Tongue (tissue), 2 donors: Measurements from ENCODE around the gene BUB1B. TPM values are rescaled to one million over a fixed set of nuclear protein-coding genes. Genes with fewer than 3 reads are reported as not detected.
A peak's percentile ranks its signal among the peaks of the same experiment; 100 is the strongest.

ENCODE experiments used
- DNase-seq: peaks from one replicate; pipeline ENCODE4 v3.0.0-alpha.2; 2015
- total RNA-seq: library from RNA; depleted of rRNA; stranded (reverse); fragments of >200 nt; gene quantifications from one replicate; pipeline ENCODE4 v1.2.3, GENCODE V29; 2014

BUB1B gene
- total RNA-seq, 1 donor from 2014 or later = 26.4 TPM

DNA sequence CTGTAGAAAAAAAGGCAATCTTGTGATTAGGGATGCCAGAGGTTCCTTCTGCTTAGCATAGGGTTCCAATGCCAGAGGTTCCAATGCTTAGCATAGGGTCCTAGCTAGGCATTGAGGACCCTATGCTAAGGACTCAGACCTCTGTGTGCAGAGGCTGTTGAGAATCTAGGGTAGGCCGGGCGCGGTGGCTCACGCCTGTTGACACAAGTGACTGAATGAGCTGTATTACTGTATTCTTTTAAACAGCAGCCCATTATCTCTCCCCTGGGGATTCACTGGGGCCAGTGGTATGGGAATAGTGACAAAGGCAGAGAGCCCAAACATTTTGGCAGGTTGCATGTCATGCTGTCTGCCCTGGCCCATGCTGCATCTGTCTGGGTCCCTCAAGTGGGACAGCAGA is 94.2 kb downstream of the BUB1B start:
- DNase-seq = no peak

DNA sequence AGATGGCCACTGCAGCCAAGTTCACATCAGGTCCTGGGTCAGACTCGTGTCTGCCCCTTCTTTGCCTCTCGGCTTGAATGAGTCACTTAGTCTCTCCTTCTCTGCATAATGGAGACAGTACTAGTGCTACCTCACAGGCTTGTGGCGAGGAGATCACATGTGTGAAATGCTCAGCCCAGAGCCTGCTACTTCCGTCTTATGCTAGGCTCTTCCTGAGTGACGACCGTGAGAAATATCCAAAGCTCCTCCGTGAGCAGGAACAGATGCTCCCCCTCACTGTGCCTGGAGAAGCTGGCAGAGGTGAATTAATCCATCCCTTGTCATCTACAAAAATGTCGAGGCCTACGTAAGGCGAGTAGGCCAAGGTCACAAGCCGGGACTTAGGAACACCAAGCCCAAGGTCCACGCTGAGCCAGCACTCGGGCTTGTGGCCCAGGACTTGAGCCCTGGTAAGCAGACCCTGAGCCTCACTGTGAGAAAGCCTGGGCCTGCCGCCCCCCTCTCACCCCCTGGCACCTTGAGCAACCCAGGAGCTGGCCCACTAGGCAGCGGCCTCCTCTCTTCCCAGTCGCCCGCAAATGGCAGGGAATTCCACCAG is 95.9 kb downstream of the BUB1B start:
- DNase-seq = no peak

DNA sequence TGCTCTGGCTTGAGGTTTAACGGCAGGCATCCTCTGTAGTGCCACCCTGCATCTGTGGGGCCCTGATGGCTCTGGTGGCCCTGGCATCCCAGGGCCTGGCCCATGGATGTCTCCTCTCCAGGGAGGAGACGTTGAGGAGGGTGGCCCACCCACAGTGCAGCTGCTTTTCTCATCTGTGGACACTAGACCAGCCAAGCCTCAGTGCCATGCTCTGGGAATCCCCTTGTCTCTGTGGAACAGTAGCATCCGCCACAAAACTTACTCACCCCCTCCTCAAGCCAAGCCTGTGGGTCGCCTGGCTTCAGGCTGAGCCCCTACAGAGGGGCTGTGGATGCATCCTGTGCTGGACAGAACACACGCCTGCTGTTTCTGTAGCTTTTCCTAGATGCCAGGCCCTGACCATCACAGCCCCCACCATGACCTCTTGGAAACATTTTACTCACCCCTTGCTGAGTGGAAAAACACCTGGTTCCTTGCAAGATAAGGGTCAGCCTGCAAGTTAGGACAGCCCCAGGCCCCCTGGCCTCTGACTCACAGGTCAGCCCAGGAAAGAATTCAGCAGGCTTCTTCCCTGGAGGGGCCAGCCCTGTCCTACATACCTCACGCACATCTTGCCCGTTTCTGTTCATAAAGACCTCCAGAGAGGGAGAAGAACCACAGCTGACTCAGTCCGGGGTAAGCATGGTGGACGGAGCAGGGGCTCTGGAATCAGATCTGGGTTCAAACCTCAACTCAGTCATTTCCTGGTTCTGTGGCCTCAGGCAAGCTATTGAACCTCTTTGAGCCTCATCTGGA is 97.0 kb downstream of the BUB1B start:
- no peak for DNase-seq

DNA sequence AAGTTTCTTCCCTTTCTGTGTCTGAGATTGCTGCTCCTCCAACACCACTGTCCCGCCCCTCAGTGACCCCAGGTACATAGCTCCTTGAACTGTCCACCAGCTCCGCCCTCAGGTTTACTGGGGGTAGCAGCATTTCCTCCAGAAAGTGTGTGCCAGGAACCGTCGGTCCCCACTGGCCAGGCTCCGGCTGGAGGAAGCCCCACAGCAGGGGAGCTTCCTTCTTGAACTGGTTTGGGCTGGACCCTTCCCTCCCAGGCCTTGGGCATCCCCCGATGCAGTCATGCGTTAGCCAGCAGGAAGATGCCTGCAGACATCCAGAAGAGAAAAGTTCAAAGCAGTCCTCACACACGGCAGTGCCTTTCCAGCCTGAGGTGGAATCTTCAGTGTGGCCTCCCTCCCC is 97.7 kb downstream of the BUB1B start:
- DNase-seq = no peak

DNA sequence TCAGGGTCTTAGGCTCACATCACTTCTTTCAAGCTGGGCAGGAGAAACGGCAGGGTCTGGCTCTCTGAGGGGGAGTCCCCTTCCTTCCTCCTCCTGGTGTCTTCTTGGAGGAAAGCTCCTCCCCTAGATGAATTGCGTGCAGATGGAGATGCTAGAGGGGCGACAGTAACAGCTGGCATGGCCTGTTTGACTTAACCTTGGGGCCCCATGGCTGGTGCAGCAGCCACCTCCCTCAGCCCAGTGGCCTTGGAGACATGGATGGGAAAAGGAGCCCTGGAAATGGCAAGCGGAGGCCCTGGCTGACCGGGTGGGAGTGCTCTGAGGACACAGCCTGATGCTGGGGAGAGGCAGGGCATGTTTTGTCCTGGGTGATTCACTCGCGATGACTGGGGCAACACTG is 98.2 kb downstream of the BUB1B start:
- no peak for DNase-seq

DNA sequence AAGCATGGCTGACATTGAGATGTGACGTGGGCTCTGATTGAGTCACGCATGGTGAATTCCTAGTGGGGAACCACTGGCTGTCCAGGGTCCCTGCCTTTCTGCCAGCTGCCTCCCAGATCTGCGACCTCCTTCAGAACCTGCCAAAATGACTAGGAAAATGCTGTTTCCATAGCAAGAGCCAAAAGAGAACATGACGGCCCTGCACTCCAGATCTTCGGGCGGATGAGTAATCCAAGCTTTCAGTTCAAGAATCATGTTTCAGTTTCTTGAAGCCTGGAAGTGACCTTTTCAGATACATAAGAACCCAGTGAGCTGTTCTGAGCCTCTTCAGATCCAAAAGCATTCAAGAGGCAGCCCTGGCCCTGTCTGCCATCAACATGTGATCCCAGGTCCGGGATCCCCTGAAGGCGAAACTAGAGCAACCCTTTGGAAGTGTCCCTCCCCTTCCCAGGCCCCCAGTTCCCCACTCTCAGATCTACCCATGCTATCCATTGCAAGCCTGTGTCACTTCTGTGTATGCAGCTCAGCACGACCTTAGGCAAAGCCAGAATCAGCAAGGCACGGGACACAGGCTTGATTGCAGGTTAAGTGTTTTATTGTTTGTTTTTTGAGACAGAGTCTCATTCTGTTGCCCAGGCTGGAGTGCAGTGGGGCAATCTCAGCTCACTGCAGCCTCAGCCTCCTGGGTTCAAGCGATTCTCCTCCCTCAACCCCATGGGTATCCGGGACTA is 102.3 kb downstream of the BUB1B start:
- peak; percentile 28 for DNase-seq

DNA sequence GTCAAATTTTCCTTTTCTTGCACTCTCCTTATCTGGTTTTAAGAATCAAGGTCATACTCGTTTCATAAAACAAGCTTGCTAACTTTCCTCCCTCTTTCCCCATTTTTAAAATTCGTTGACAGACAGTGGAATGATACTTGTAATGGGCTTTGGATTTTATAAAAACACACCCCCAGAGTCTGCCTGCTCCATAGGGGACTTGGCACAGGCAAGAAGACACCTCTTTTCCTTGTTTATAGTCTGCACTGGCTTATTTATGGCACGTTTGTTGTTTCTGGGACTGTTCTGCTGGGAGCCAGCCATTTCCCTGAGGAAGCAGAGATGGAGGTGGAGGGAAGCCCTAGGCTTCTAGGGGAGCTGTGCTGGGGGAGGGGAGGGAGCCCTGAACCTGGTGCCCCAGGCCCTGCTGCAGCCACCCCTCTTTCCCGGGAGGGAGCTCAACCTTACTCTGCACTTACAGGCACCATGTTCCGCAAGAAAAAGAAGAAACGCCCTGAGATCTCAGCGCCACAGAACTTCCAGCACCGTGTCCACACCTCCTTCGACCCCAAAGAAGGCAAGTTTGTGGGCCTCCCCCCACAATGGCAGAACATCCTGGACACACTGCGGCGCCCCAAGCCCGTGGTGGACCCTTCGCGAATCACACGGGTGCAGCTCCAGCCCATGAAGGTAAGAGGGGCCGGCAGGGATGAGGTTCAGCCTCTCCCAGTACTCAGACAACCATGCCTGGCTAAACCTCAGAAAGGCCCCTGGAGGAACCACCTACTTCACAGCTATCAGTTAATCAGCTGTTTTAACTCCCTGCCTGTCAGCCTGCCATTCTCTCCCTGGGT is 103.7 kb downstream of the BUB1B start:
- DNase-seq = no peak

DNA sequence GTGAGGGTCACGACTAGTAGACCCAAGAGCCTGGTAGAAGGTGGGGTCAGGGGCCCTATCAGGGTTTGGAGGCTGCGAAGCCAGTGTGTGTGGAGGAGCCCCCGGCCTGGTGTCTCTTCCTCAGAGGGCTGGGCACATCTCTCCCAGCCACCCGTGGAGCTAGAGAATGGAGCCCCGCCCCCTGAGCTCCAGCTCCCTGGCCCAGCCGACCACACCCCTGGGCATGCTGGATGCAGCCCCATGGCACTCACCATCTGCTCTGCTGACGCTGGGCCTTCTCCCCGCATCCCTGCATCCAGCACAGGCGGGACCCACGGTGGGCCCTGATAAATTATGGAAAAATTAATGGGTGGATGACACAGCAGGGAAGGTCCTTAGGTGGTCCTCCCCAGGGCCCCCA is 104.5 kb downstream of the BUB1B start:
- DNase-seq = no peak

DNA sequence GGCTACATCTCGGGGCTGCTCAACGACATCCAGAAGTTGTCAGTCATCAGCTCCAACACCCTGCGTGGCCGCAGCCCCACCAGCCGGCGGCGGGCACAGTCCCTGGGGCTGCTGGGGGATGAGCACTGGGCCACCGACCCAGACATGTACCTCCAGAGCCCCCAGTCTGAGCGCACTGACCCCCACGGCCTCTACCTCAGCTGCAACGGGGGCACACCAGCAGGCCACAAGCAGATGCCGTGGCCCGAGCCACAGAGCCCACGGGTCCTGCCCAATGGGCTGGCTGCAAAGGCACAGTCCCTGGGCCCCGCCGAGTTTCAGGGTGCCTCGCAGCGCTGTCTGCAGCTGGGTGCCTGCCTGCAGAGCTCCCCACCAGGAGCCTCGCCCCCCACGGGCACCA is 105.0 kb downstream of the BUB1B start:
- DNase-seq = no peak

DNA sequence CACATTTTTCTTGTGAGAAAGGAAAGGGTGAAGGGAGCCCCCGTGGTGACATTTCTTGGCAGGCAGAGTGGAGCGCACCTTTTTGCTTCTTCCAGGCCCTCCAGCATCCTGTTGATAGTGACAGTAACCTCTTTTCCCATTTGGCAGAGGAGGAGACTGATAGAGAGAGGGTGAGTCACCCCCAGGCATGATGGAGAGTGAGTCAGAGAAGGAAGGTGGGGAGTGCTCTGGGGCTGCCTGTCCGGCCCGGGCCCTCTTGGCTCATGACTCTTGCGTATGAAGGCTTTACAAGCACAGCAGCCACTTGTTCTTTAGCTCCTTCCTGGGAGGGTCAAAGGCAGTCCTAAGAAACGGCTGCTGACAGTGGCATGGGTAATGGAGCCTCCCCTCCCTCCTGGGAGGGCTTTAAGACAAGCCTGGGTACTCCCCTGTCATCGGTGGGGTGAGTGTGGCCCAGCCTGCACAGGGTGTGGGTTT is 106.0 kb downstream of the BUB1B start:
- no peak for DNase-seq

DNA sequence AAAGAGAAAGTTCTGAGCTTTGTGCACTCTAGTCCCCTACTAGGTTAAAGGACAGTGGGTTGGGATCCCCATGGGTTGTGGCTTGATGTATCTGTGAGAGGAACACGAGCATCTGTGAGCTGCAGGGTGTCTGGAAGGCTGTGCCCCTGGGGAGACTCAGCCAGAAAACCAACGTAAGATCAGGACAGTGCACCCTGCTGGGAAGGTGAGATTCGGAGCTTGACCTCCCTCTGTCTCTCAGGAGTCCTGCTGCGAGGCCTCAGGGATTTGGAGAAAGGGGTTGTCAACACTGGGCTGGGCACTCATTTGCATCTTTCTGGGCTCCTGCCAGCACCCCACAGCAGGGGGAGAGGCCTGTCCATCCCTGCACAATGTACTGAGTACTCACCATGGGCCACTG is 106.8 kb downstream of the BUB1B start:
- no peak for DNase-seq

DNA sequence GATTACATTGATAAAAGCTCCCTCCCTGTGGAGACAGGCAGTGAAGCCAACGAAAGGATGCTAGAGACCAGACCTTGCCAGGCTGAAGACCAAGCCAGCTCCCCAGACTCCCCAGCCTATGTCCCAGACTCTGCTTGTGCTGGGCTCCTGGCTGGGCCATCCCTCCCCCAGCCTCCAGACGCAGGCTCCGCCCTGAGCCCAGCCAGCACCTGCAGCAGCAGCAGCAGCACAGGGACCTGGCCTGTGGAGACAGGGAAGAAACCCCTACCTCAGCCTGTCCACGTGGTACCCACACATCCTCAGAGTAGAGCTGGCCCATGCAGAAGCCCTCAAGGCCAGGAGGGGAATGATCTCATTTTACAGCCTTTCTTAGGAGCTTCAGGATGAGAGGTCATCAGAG is 108.7 kb downstream of the BUB1B start:
- no peak for DNase-seq

DNA sequence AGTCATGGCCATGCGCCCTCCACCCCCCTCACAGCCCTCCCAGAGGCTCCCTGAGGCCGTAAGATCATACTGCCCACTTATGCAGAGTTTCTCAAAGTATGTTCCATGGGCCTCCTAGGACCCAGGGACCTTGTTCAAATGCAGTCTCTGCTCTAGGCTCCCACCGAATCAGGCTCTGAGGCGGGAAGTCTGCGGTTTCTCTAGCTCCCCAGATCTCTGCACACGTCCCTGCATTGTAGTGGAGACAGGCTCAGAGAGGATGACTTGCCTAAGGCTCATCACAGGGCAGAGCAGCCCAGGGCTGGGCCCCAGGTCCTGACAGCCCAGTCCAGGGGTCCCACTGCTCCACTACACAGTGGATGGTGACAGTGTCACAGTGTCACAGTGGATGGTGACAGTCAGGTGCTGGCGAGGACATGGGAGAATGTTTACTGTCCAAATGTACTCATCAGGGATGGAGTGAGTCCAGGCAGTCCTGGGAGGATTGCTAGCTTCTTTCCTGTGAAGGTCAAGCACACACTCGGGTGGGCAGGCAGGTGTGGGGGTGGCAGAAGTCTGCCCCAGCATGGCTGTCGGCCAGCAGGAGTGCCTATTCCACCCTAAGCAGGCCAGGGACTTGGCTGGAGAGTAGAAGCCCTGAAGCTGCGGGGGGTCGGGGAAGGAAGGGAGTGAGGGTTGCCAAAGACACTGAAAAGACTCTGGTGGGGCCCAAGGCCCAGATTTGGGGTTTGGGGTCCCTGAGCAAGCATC is 109.6 kb downstream of the BUB1B start:
- DNase-seq = no peak

Other genes with a start within 250 kb of the BUB1B start
- 4.1 TPM for gene GPR176, start 240.8 kb upstream of the BUB1B start, total RNA-seq
- 34.2 TPM for gene EIF2AK4, start 227.0 kb upstream of the BUB1B start, total RNA-seq
- gene SRP14, start 121.9 kb upstream of the BUB1B start, total RNA-seq = 180 TPM
- gene BMF, start 52.2 kb upstream of the BUB1B start, total RNA-seq = 20.1 TPM
- 2.5 TPM for gene PAK6, start 78.0 kb downstream of the BUB1B start, total RNA-seq
- 2.4 TPM for gene ANKRD63, start 122.0 kb downstream of the BUB1B start, total RNA-seq
- gene PLCB2, start 146.9 kb downstream of the BUB1B start, total RNA-seq = 8.7 TPM
- gene INAFM2, start 162.6 kb downstream of the BUB1B start, total RNA-seq = 19.4 TPM
- gene CCDC9B, start 179.9 kb downstream of the BUB1B start, total RNA-seq = 25.4 TPM
- gene PHGR1, start 190.0 kb downstream of the BUB1B start, total RNA-seq = not detected
- gene DISP2, start 197.2 kb downstream of the BUB1B start, total RNA-seq = 4.1 TPM
- 25.6 TPM for gene KNSTRN, start 221.7 kb downstream of the BUB1B start, total RNA-seq
- gene IVD, start 244.7 kb downstream of the BUB1B start, total RNA-seq = 52.8 TPM